RPMI8226 (cell line): Measurements from ENCODE around the gene PDPK1.
"Not testable (repeated sequence)": the region's sequence is repeated elsewhere in the genome, so short reads cannot be mapped to it uniquely, and the experiment has no call there.

Source experiments
- DNase-seq: peaks from one replicate; pipeline ENCODE4 v3.0.0-alpha.2; 2015

The PDPK1 gene

DNA sequence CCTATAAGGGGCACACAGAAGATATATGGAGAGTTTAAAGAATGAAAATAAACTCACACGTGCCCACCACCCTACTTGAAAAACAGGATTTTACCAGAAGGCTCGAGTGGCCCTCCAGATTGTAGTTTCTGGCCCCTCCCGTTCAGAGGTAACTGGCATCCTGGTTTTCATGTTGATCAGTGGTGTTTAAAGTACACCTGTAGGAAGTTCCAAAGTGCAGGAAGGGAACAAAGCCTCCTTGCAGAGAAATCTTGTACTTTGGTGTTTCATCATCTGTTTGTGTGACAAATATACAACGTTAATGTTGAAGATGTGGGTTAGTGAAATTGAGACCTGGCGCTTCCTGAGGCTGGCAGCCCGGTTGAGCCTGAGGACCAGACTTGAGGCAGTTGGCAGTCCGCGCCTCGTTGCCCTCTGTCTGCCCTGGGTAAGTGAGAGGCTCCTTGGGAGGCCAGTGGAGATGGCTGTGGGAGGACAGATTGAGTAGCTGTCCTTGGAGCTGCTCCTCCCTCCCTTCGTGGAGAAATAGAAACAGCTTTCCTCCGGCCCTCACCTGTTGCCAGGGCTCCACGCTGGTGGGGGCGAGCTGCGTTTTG is 12.6 kb downstream of the PDPK1 start:
- DNase-seq, result not testable (repeated sequence)

DNA sequence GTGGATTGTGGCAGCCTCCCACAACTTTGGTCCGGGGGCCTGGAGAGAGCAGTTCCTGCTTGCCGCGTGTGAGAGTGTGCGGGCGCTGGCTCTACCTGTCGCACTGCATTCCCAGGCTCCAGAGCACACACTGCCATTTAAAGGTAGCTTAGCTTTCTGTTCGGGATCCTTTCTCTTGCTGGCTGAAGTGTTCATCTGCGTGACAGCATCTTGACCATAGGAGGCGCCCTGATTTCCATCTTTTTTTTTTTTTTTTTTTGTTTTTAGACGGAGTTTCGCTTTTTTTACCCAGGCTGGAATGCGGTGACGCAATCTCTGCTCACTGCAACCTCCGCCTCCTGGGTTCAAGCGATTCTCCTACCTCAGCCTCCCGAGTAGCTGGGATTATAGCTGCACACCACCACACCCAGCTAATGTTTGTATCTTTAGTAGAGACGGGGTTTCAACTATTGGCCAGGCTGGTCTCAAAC is 13.6 kb downstream of the PDPK1 start:
- DNase-seq, result not testable (repeated sequence)

GRCh38 chr16:2554709-2555425 is 17.0 kb downstream of the PDPK1 start:
- DNase-seq, result not testable (repeated sequence)

- not testable (repeated sequence) for DNase-seq
Measured at GRCh38 chr16:2557150-2557549, 19.3 kb downstream of the PDPK1 start.

GRCh38 chr16:2560131-2560797 is 22.4 kb downstream of the PDPK1 start:
- DNase-seq, result not testable (repeated sequence)

DNA sequence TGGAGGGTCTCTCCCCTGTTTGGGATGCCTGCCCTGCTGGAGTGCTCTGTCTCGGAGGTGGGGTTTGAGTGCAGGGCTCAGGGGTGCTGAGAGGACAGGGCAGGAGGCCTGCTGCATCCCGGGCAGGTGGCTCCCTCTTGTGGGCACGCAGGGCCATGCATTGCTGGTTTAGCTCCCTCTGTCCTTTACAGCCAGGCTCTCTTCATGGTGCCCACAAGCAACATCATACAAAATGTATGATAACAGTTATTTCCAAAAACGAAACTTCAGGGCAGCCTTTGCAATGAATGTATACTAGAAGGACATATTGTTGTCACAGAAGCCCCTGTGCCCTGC is 22.9 kb downstream of the PDPK1 start:
- DNase-seq, result not testable (repeated sequence)

- not testable (repeated sequence) for DNase-seq
Measured at GRCh38 chr16:2567506-2567905, 29.7 kb downstream of the PDPK1 start.

- DNase-seq, result not testable (repeated sequence)
Measured at GRCh38 chr16:2568573-2568972, 30.8 kb downstream of the PDPK1 start.

DNA sequence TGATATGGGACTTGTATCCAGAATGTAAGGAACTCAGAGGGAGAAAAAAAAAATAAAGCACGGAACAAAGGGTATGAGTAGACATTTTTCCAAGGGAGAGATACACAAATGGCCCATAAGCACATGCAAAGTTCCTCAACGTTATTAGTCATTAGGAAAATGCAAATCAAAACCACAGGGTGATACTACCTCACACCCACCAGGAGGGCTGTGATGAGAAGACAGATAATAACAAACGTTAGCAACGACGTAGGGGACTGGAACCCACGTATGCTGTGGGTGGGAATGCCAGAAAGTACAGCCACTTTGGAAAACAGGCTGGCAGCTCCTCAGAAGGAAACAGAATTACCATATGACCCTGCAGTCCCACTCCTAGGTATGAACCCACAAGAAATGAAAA is 34.9 kb downstream of the PDPK1 start:
- DNase-seq, result not testable (repeated sequence)

DNA sequence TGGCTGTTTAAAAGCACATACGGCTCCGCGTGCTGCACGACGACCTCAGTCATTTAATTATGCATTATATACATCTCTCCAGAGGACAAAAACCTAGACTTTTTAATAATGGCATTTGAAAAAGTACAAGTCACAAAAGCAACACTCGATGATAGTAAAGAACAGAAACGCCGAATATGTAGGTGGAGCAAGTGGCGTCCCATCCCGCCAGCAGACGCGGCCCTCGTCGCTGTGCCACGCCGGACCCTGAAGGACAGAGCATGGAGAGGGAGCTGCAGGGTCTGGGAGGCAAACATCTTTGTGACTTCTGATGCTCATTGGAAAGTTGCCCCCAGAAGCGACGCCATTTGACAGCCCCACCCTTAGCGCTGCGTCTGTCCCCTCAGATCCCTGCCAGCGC is 38.0 kb downstream of the PDPK1 start:
- not testable (repeated sequence) for DNase-seq

DNA sequence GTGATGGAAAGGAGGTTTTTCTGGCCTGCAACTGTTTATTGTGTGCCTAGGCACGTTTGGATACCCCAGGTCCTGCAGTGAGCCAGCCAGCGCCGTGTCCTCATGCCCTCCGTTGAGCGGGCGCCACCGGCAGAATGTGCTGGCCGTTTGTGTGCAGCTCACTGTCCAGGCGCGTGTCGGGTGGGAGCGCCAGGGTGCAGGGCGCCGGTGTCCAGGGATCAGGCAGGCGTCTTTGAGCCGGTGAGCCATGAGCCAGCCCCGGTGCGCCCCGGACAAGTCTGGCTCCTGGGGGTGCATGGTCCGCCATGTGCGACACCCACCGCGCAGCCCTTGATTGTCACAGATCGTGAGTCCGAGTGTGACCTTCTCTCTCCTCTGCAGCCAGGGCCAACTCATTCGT is 39.2 kb downstream of the PDPK1 start:
- not testable (repeated sequence) for DNase-seq

- DNase-seq, result not testable (repeated sequence)
Measured at GRCh38 chr16:2578905-2579304, 41.1 kb downstream of the PDPK1 start.

GRCh38 chr16:2580143-2580542 is 42.3 kb downstream of the PDPK1 start:
- DNase-seq, result not testable (repeated sequence)

DNA sequence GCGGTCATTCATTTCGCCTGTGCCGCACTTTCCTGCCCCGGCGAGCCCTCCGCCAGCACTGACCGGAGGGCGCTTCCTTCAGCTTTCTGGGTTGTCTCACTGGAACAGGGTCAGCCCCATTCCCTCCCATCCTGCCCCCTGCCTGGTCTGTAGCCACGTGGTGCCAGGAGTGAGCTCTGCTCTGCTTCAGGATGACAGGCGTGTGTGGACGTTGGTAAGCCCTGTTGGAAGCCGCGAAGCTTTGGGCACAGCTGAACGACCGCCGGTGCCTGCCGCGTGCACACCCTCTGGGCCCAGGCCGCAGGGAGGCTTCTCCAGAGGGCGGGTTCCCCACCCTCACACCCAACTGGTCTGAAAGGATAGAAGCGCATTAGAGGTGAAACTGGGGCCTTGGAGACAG is 43.0 kb downstream of the PDPK1 start:
- DNase-seq, result not testable (repeated sequence)

DNA sequence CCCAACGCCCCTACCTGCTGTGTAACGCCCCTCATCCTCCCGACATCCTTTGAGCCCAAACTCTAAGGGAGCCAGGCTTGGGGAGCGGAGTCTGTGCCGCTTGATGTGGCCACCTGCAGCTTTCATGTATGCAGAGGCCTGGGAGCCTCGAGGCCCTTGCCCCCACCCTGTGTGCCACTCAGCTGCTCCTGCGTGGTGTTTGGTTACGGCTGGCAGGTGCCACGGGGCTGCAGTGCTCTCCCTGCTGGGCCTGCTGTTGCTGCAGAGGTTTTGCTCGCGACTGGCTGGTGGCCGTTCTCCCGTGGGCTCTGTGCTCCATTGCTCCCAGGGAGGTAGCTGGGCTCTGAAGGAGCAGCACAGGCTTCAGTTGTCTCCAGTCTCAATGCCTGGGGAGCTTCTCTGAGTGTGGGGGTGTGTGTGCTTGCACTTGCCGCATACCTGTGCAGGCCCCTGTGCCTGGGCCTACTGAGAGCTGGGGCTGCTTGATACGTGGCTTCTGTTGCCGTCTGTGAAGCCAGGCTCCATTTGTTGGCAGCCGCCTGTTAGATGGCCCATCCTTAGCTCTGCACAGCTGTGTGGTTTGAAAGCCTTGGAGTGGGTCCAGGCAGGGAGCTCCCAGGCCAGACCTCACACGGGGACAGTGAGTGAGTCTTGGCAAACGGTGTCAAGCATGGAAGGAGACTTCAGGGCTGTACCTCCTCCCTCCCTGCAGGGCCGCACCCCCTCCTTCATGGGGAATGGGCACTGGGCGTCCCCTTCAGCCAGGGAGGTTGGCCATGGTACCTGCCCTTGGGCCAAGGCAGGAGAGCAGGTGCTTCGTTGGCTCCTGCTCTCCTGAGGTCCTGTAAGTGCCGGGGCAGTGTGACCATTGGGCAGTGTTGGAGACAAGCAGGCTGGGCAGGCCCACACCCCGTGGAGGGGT is 47.2 kb downstream of the PDPK1 start:
- no peak for DNase-seq

DNA sequence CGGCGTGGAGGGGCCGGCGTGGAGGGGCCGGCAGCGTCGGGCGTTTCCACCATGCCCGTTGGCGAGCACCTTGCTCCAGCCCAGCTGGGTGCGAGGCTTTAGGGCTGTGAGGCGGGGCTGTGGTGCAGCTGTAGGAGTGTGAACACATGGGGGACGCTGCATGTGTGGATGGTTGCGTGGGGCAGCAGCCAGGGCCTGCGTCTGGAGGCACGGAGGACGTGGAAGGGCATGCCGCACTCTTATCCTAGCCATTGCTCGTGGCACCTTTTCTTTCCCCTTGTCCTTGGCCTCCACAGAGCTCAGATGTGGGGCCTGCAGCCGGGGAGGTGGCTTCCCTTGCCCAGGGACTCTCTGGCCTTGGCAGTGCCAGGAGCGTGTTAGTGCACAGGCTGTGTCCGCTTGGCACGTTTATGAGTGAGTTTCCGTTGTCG is 47.8 kb downstream of the PDPK1 start:
- no peak for DNase-seq

DNA sequence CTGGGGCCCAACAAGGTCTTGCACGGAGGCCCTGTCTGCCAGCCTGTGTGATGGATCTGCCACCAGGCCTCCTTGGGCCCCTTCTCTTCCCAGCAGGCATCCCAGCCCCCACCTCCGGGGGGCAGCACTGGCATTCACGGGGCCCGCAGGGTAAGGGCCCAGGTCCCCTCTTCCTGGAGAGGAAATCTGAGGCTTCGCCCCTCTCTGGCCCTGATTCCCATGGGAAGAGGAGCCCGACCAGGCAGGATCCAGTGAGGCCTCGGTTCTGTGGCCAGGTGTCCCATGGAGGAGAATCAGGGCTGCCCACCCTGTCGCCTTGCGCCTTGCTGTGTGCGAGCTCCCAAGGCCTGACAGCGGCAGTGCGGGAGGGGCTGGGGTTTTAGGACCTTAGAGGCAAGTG is 48.4 kb downstream of the PDPK1 start:
- DNase-seq, result no peak

DNA sequence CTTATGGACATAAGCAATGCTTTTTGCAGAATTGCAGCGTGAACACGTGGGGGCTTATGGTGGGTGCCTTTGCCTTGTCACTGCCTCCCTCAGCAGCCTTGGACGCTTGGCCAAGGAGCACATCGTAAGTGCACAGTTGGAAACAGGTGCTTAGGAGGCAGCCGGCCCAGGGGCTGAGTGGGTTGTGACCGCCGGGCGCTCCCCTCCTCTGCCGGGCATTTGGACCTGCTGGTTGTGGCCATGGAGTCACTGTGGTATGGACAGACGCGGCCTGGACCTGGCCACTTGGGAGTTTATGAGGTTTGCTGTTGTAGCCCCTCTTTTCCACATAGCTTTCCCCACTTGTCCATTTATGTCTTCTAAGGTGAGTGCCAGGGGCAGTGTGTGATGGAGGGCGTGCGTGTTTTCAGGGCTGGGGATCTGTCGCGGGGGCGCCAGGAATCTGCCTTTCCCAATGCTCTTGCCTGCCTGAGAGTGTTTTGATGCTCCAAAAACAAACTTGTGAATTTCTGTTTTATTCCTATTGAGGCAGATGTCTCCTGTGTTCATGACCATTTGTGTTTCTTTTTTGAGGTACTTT is 49.2 kb downstream of the PDPK1 start:
- DNase-seq, result no peak

- DNase-seq, result no peak
Measured at GRCh38 chr16:2587891-2588565, 50.2 kb downstream of the PDPK1 start.

DNA sequence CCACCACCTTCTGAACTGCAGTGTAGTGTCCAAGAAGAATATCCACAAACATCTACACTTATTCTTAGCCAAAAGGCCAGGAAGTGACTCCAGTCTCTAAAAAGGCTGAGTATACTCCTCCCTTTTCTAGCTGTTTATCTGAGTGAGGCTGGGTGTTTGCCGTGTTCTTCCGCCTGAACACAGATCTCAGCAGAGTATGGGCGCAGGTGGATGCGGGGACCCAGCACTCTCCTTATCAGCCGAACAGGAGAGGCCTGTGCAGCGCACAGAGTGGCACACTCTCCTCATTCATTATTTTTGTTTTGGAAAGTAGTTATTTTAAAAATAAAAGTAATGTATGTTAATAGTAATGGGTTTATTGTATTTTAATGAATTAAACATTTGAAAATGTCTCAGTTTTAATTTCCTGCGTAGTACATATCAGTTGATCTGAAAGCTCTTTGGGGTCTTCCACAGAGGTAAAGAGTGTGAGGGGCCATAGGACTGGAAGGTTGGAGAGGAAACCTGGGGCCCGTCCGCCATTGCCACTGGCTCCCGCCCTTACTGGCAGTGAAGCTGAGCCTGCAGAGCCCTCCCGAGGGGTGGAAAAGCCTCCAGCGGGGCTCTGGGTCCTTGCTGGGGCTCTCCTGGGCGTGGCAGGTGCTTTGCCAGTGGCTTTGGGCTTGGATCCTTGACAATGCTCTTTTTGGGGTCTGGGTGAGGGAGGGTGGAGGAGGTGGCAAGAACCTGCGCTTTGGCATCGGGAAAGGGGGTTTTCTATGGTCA is 53.8 kb downstream of the PDPK1 start:
- DNase-seq, result no peak

GRCh38 chr16:2592786-2593185 is 55.0 kb downstream of the PDPK1 start:
- no peak for DNase-seq
